Suprapubic skin (tissue), 4 donors: ENCODE data around the gene NR3C2.

ENCODE experiments used
- EP300 ChIP-seq: sonication (generic); formaldehyde crosslinking; IDR thresholded peaks from one replicate; pipeline ENCODE4 v1.6.1; 2017; ENCODE audit warnings: antibody characterized with exemption
- POLR2A ChIP-seq, 2 donors: fragments of 450-650 bp; IDR thresholded peaks; one replicate each; pipeline ENCODE4 v1.6.1; 2017; ENCODE audit warnings: antibody characterized with exemption in 2 of 2, mild to moderate bottlenecking in 2 of 2, moderate library complexity in 2 of 2
- POLR2AphosphoS5 ChIP-seq, 3 donors: sonication (generic); formaldehyde crosslinking; IDR thresholded peaks; one replicate each; pipeline ENCODE4 v1.6.1; 2017; ENCODE audit warnings: antibody characterized with exemption in 3 of 3
- TF ChIP-seq, protein P1 (sequence below), 2 donors: fragments of 200-600 bp in 1 of 2; fragments of 450-650 bp in 1 of 2; sonication (generic) in 1 of 2; IDR thresholded peaks; one replicate each; pipeline ENCODE4 v1.5.1; 2016 to 2019; ENCODE audit warnings: antibody characterized with exemption in 2 of 2, mild to moderate bottlenecking in 1 of 2, moderate library complexity in 1 of 2

DNA sequence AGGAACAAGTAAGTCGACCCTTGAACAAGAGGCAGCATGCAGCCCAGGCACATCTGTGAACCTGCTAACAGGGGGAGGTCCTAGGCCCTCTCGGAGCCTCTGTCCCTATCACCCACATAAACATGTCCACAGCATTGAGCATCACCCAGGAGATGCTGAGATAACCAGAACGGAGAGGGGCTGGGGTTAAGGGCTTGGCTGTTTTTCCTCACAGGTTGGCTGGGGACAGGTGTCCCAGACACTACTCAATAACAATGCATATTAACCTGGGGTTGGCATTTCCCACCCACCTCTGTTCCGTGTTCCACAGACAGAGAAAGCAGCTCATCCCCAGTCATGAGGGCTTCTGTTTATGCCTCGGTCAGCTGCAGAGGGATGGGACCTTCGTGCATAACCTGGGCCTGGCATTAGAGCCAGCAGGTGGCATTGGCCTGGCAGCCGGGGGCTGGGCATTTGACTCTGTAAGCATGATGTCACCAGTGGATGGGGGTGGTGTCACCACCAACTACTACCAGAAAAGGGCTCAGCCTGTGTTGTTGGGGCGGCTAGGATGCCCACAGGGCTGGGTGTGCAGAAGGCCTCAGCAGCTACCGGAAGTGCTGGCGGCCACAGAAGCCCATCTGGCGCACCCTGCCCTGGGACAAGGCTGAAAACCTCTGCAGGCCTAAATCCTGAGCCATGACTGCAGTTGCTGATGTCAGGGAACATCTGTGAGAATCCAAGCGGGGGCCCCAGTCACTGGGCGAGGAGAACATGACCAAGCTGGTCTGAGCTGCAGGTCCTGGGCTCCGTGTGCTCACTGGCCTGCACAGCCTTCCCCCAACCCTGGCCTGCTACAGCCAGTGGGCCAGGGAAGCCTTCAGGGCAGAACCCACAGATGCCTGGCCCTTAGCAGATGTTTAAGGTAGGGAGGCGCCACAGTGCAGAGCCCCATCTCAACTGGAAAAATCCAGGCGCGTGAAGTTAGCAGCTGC is 351.4 kb downstream of the NR3C2 start:
- TF ChIP-seq, protein P1, sequence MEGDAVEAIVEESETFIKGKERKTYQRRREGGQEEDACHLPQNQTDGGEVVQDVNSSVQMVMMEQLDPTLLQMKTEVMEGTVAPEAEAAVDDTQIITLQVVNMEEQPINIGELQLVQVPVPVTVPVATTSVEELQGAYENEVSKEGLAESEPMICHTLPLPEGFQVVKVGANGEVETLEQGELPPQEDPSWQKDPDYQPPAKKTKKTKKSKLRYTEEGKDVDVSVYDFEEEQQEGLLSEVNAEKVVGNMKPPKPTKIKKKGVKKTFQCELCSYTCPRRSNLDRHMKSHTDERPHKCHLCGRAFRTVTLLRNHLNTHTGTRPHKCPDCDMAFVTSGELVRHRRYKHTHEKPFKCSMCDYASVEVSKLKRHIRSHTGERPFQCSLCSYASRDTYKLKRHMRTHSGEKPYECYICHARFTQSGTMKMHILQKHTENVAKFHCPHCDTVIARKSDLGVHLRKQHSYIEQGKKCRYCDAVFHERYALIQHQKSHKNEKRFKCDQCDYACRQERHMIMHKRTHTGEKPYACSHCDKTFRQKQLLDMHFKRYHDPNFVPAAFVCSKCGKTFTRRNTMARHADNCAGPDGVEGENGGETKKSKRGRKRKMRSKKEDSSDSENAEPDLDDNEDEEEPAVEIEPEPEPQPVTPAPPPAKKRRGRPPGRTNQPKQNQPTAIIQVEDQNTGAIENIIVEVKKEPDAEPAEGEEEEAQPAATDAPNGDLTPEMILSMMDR (IDR thresholded peaks at IDR 0.05), result no peak
- TF ChIP-seq POLR2A (IDR thresholded peaks at IDR 0.05) (no peak), EP300 (no peak), POLR2AphosphoS5 (IDR thresholded peaks at IDR 0.05) (no peak)
